Ascending aorta (tissue), 2 donors: Measurements from ENCODE around the gene METTL26. TPM values are rescaled to one million over a fixed set of nuclear protein-coding genes. Genes with fewer than 3 reads are reported as not detected.
"Not testable (repeated sequence)": the region's sequence is repeated elsewhere in the genome, so short reads cannot be mapped to it uniquely, and the experiment has no call there.

Source experiments
- DNase-seq, 2 donors: peaks; one replicate each; pipeline ENCODE4 v3.0.0-alpha.2; 2019; ENCODE audit warnings: low spot score in 2 of 2
- H3K27ac ChIP-seq, 2 donors: fragments of 200-600 bp; sonication (generic); one replicate each; pipeline ENCODE4 v1.5.1; 2016 to 2017; ENCODE audit warnings: mild to moderate bottlenecking in 1 of 2
- H3K27me3 ChIP-seq: fragments of 200-600 bp; sonication (generic); one replicate; pipeline ENCODE4 v1.5.1; 2017
- H3K36me3 ChIP-seq, 2 donors: fragments of 200-600 bp; sonication (generic); one replicate each; pipeline ENCODE4 v1.5.1; 2016
- H3K4me1 ChIP-seq, 2 donors: fragments of 200-600 bp; sonication (generic); one replicate each; pipeline ENCODE4 v1.5.1; 2016 to 2017; ENCODE audit warnings: mild to moderate bottlenecking in 1 of 2
- H3K4me3 ChIP-seq, 2 donors: fragments of 200-600 bp; sonication (generic); one replicate each; pipeline ENCODE4 v1.5.1; 2016 to 2017; ENCODE audit warnings: mild to moderate bottlenecking in 1 of 2
- H3K9me3 ChIP-seq, 2 donors: fragments of 200-600 bp; sonication (generic); one replicate each; pipeline ENCODE4 v1.5.1; 2016
- CTCF ChIP-seq, 3 experiments: fragments of 200-600 bp in 2 of 3; fragments of 450-650 bp in 1 of 3; sonication (generic) in 2 of 3; IDR thresholded peaks; one replicate each; pipeline ENCODE4 v1.5.1; 2016 to 2019; ENCODE audit warnings: antibody characterized with exemption in 3 of 3, mild to moderate bottlenecking in 1 of 3, moderate library complexity in 1 of 3
- intact Hi-C: fragments of 100-400 bp; cut with DNase I; formaldehyde crosslinking; loops from one replicate; pipeline ENCODE4 v1.15.1; 2023
- total RNA-seq: library from RNA; depleted of rRNA; stranded (reverse); fragments of >200 nt; gene quantifications from one replicate; pipeline ENCODE4 v1.1.0, GENCODE V29; 2016

METTL26 gene
- total RNA-seq, 1 donor from 2014 or later, result 523 TPM

- DNase-seq, result no peak
- Histone ChIP-seq H3K9me3 (no peaks in the 10 kb centered on the region), H3K4me1 (no peaks in the 10 kb centered on the region), H3K27me3 (no peaks in the 10 kb centered on the region), H3K36me3 (peaks cover 9 to 17% of the 10 kb centered on the region in 2 donors), H3K27ac (no peak overlapping the region), H3K4me3 (no peak overlapping the region)
- no peak for TF ChIP-seq CTCF (IDR thresholded peaks at IDR 0.05)
- intact Hi-C loops, result no loop called here
Measured at GRCh38 chr16:598823-599739, 37.0 kb downstream of the METTL26 start.

GRCh38 chr16:597655-598054 lies 38.5 kb downstream of the METTL26 start:
- peaks cover 9 to 20% of the 10 kb centered on the region in 2 donors for H3K36me3 ChIP-seq
- DNase-seq, intact Hi-C loops, H3K4me1 ChIP-seq, H3K27me3 ChIP-seq, H3K9me3 ChIP-seq, H3K4me3 ChIP-seq, H3K27ac ChIP-seq: not testable (repeated sequence)

- no peak for TF ChIP-seq CTCF (IDR thresholded peaks at IDR 0.05)
- H3K4me3 ChIP-seq, result no peak overlapping the region
- H3K4me1 ChIP-seq, result peaks cover 0 to 8% of the 10 kb centered on the region in 2 donors
- no peak for DNase-seq
- no peaks in the 10 kb centered on the region for H3K27me3 ChIP-seq
- peaks cover 9 to 20% of the 10 kb centered on the region in 2 donors for H3K36me3 ChIP-seq
- no peak overlapping the region for H3K27ac ChIP-seq
- intact Hi-C loops, result no loop called here
- no peaks in the 10 kb centered on the region for H3K9me3 ChIP-seq
Measured at GRCh38 chr16:596736-597060, 39.4 kb downstream of the METTL26 start.

- no peak for TF ChIP-seq CTCF (IDR thresholded peaks at IDR 0.05)
- Histone ChIP-seq H3K4me3 (no peak overlapping the region), H3K4me1 (peaks cover 0 to 13% of the 10 kb centered on the region in 2 donors), H3K9me3 (no peaks in the 10 kb centered on the region), H3K36me3 (peaks cover 9 to 20% of the 10 kb centered on the region in 2 donors), H3K27me3 (no peaks in the 10 kb centered on the region), H3K27ac (no peak overlapping the region)
- no peak for DNase-seq
- intact Hi-C loops, result no loop called here
Measured at GRCh38 chr16:595942-596735, 40.0 kb downstream of the METTL26 start.

- intact Hi-C loops, result no loop called here
- DNase-seq, result no peak
- no peak overlapping the region for H3K27ac ChIP-seq
Measured at GRCh38 chr16:595094-595528, 41.0 kb downstream of the METTL26 start.

More at GRCh38 chr16:595094-595528, 41.0 kb downstream of the METTL26 start:
- no peak overlapping the region for H3K4me3 ChIP-seq
- TF ChIP-seq CTCF (IDR thresholded peaks at IDR 0.05), result no peak
- peaks cover 0 to 19% of the 10 kb centered on the region in 2 donors for H3K4me1 ChIP-seq
- peaks cover 5 to 18% of the 10 kb centered on the region in 2 donors for H3K36me3 ChIP-seq
- H3K9me3 ChIP-seq, result no peaks in the 10 kb centered on the region
- H3K27me3 ChIP-seq, result no peaks in the 10 kb centered on the region
